ENCODE measurements around the gene SLC11A1. TPM values are rescaled to one million over a fixed set of nuclear protein-coding genes. Genes with fewer than 3 reads are reported as not detected.

SLC11A1 gene
- total RNA-seq, 2 donors from 2014 or later = 8.5 to 16.1 TPM

DNA sequence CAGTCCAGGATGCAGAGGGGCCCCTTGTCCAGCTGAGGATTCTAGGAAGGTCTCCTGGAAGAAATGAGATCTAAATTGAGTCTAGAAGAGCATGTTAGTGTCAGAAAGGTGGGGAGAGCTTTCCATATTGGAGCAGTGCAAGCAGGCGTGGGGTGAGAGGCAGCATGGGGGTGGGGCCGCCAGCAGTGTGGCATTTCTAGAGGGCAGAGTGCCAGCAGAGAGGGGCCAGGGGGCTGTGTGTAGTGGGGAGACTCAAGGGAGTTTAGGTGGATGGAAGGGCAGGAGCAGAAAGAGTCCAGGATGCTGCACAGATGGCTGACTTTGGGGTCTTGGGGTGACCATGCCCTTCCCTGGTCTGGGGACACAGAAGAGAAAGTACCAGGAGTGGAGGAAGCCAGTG is 39.0 kb downstream of the SLC11A1 start:
- intact Hi-C loops (cut with DNase I) = no loop called here
- DNase-seq = no peak

DNA sequence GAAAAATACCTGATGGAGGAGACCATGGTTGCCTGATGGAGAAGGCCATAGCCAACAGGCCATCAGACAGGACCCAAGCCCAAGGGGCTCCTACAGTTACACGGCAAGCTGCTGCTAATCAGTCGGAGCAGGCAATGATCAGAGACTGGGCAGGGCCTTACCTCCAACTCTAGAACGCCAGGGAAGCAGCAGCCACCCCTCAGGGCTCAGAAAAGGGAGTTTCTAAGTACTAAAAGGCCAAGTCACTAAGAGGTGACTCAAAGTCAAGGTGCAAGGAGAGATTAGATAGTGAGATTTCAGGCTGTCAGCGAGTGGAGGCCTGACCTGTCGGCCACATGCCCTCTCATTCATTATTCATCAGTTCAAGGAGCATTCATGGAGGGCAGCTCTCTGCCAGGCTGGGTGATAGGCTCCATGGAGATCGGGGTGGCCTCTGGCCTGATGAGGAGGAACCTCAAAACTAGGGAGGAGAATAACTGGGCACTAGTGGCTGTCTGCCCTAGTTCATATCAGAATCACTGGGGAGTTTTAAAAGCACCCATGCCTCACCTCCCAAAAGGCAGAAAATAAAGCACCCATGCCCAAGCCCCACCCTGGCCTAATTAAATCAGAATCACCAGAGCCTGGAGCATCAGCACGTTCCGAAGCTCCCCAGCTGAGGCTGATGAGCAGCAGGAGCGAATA is 40.5 kb downstream of the SLC11A1 start:
- DNase-seq (no peak), ATAC-seq (no peak)
- intact Hi-C loops (cut with DNase I) = no loop called here

More for the DNA sequence above, 39.0 kb downstream of the SLC11A1 start:
- no peak for ATAC-seq

DNA sequence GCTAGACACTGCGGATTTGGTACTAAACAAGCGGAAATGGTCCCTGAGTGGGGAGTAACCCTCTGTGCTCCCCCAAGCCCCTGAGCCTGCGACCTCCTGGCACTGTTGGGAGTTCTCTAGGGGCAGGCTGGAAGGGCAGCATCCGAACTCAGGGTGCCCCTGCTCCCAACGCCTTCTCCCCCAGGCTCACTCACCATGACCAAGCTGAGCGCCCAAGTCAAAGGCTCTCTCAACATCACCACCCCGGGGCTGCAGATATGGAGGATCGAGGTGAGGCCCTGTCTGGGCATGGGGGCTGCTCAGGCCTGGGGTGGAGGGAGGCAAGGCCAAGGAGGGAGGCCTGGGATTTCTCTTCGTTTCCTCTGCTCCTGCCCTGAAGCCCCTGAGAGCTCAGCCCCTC is 41.5 kb downstream of the SLC11A1 start:
- ATAC-seq = no peak

DNA sequence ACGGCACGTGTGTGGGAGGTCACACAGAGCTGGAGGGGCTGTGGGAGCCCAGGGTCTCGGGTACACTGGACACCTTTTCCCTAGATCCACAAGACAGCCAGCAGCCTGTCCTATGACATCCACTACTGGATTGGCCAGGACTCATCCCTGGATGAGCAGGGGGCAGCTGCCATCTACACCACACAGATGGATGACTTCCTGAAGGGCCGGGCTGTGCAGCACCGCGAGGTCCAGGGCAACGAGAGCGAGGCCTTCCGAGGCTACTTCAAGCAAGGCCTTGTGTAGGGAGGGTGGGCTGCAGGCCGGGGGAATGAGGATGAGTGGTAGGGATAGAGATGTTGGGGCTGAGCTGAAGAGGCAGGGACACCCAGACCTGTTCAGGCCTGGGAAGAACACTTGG is 43.5 kb downstream of the SLC11A1 start:
- ATAC-seq (no peak), DNase-seq (no peak)
- intact Hi-C loops (cut with DNase I) = no loop called here

More for the DNA sequence above, 41.5 kb downstream of the SLC11A1 start:
- intact Hi-C loops (cut with DNase I) = no loop called here
- no peak for DNase-seq

DNA sequence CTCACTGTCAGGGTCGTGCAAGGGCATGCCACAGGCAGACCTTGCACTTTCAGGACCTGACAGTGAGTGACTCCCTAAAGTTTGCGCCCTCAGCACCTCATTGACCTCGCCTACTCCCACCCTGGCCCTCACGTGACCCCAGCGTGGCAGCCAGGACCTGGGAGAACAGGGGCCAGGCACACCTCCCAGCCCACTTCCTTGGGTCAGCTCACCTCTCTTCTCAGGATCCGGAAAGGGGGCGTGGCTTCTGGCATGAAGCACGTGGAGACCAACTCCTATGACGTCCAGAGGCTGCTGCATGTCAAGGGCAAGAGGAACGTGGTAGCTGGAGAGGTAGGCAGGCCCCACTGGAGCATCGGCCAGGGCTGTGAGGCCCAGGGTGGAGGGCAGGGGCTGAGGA is 45.7 kb downstream of the SLC11A1 start:
- no peak for DNase-seq
- no peak for ATAC-seq
- intact Hi-C loops (cut with DNase I) = no loop called here

DNA sequence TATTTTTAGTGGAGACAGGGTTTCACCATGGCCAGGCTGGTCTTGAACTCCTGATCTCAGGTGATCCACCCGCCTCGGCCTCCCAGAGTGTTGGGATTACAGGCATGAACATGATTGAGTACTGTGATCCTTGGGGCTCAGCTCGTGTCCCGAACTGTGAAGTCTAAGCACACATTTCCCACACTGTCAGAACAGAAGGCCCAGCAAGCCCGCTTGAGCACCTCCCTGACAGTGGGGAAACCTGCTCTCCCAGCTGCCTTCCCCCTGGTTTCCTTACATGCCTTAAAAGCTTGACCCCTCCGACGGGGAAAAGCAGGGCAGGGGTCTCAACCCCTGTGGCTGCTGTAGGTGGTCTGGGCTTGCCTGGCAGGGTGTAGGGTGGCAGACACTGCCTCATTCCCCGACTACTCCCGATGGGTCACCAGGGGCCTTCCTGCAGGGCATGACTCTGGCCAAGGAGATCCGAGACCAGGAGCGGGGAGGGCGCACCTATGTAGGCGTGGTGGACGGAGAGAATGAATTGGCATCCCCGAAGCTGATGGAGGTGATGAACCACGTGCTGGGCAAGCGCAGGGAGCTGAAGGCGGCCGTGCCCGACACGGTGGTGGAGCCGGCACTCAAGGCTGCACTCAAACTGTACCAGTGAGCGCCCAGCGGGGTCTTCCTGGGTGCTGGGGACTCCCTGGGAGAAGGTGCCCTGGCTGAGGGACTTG is 46.9 kb downstream of the SLC11A1 start:
- intact Hi-C loops (cut with DNase I) = no loop called here
- DNase-seq (no peak), ATAC-seq (no peak)

DNA sequence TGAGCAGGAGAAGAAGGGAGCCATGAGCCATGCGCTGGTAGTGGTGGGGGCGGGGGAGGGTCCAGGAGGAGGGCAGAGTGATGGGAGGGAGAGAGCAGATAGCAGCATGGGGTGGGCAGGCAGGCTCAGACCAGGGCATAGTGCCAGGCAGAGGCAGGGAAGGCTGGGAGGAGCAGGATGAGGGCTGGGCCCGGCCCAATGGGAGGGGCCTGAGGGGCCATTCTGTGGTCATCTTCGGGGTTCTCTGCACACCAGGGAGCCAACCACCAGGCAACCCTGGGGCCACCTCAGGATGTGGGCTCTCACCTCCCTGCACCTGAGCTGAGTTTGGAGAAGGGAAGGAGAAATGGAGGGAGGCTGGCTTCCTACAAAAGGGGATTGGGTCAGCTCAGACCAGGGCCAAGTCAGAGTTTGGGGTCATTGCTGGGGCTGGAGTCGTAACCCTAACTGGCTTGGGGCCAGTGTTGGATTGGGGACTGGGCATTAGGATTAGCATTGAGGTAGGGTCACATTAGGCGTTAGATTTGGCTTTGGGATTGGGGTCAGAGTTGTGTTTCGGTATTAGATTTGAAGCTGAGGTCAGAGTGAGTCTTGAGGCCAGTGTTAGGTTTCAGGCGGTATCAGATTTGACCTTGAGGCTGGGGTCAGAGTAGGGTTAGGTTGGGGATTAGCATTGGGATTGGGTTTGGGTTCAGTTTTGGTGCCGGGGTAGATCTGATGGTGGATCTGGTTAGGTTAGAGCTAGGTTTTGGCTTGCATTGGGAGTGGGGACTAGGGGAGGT is 48.0 kb downstream of the SLC11A1 start:
- ATAC-seq (no peak), DNase-seq (no peak)
- intact Hi-C loops (cut with DNase I) = no loop called here

DNA sequence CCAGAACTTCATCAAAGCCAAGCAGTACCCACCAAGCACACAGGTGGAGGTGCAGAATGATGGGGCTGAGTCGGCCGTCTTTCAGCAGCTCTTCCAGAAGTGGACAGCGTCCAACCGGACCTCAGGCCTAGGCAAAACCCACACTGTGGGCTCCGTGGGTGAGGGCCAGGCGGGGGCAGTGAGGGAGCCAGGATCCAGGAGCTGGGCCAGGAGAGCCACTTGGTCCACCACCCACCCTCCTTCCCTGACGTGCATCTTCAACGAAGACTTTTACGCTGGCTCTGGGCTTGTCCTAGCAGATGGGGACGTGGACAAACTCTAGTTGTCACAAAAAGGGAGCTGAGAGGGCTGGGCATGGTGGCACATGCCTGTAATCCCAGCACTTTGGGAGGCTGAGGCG is 48.6 kb downstream of the SLC11A1 start:
- DNase-seq (no peak), ATAC-seq (no peak)
- intact Hi-C loops (cut with DNase I) = no loop called here

DNA sequence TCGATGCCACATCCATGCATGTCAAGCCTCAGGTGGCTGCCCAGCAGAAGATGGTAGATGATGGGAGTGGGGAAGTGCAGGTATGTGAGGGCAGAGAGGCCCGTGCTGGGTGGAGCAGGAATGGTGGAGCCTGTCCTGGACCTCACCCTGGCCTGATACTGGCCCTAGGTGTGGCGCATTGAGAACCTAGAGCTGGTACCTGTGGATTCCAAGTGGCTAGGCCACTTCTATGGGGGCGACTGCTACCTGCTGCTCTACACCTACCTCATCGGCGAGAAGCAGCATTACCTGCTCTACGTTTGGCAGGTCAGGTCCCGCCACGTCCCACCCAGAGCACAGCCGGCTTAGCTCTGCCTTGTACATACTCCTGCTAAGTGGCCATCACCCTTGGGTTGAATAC is 49.8 kb downstream of the SLC11A1 start:
- DNase-seq (no peak), ATAC-seq (no peak)
- intact Hi-C loops (cut with DNase I) = no loop called here

DNA sequence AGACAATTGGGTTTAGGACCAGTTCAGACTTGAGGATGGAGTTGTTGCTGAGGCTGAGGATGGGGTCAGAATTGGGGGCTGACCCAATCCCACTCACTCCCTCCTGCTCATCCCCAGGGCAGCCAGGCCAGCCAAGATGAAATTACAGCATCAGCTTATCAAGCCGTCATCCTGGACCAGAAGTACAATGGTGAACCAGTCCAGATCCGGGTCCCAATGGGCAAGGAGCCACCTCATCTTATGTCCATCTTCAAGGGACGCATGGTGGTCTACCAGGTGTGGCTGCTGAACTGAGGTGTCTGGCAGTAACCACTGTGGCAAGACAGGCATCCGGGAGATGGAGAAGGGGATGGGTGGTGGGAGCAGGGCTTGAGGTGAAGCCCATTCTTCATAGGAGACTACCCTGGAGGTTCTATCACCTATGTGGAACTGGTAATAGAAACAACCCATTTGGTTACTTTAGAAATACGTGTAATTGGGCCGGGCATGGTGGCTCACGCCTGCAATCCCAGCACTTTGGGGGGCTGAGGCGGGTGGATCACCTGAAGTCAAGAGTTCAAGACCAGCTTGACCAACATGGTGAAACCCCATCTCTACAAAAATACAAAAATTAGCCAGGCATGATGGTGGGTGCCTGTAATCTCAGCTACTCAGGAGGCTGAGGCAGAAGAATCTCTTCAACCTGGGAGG is 50.7 kb downstream of the SLC11A1 start:
- intact Hi-C loops (cut with DNase I) = no loop called here
- ATAC-seq (no peak), DNase-seq (no peak)

DNA sequence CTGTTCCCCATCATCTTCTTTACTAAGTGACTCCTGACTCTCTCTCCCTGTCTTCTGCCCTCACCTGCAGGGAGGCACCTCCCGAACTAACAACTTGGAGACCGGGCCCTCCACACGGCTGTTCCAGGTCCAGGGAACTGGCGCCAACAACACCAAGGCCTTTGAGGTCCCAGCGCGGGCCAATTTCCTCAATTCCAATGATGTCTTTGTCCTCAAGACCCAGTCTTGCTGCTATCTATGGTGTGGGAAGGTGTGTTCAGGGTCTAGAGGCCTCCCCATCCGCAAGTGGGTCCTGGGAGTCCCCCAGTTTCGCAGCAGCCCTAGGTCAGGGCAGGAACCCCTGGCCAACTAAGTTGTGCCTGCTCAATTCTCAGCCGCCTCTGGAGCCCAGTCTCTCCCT is 52.4 kb downstream of the SLC11A1 start:
- ATAC-seq = no peak
- DNase-seq = no peak
- intact Hi-C loops (cut with DNase I) = no loop called here

DNA sequence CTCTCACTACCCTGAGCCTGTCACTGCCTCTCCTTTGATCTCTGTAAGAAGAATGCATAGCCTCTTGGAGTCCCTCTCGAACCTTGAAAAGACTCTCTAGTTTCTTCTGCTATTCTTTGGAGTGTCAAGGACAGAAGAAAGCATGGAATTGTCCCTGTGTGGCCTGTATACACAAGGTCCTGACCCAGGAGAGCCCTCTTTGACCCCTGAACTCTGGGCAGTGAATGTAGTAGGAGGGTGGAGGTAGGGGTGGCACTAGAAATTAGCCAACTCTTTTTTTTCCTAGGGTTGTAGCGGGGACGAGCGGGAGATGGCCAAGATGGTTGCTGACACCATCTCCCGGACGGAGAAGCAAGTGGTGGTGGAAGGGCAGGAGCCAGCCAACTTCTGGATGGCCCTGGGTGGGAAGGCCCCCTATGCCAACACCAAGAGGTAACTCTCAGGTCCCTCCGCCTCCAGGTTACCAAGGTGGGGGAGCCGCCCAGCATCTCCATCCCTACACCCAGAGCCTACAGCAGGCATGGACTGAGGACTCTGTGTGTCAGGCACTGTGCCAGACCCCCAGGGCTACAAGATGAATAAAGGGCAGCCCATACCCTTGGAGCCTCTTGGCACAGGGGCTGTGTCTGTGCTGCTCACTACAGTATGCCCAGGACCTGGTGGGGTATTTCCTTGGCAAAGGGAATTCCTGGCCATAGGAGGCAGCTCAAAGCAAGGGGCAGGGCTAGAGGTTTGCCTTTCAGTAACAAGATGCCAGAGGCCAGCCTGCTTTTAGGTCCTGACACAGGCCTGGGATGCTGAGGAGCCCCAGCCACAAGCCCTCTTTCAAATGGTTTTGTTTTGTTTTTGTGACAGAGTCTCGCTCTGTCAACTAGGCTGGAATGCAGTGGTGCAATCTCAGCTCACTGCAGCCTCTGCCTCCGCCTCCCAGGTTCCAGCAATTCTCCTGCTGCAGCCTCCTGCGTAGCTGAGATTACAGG is 53.2 kb downstream of the SLC11A1 start:
- DNase-seq (no peak), ATAC-seq (no peak)
- intact Hi-C loops (cut with DNase I) = no loop called here

DNA sequence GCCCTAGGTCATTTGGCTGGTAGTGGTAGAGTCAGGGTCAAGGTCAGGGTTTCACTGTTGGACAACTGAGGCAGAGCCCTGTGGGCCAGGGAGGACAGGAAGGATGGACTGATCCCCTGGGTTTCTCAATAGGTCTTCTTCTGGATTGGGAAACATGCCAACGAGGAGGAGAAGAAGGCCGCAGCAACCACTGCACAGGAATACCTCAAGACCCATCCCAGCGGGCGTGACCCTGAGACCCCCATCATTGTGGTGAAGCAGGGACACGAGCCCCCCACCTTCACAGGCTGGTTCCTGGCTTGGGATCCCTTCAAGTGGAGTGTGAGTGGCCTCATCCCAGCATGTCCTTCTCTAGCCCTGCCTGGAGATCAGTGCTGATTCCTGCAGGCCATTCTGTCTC is 54.9 kb downstream of the SLC11A1 start:
- DNase-seq (no peak), ATAC-seq (no peak)
- intact Hi-C loops (cut with DNase I) = no loop called here

DNA sequence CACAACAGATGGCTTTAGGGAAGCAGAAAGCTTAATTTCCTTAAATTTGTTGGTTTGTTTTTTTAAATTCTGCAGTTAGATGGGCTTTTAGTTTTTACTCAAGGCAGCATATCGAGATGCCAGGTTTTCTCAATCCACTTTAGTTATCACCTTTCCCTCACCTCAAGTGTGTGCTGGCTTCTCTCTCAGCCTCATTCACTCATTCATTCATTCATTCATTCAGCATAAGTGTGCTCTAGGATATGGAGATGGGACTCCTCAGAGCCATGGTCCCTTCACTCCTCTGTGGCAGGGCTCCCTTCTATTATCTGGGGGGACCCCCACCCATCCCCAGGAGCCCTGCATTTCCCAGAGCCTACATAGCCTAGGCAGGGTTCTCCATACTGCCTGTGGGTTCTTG is 55.9 kb downstream of the SLC11A1 start:
- no peak for ATAC-seq
- intact Hi-C loops (cut with DNase I) = no loop called here
- DNase-seq = no peak

DNA sequence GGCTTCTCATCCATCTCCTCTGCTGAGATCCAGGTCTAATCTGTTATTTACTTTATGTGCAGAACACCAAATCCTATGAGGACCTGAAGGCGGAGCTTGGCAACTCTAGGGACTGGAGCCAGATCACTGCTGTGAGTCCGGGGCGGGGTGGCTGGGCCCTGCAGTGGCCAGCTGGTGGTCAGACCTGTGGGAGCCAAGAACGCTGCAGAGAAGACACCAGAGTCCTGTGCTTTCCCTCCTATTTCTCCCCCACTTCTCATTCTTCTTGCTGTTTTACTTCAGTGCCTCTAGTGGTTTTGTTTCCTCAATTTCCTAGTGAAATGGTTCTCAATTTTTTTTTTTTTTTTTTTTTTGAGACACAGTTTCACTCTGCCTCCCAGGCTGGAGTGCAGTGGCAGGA is 56.5 kb downstream of the SLC11A1 start:
- no peak for DNase-seq
- ATAC-seq = peak in 1 of 2 donors; percentile 41
- intact Hi-C loops (cut with DNase I) = no loop called here

DNA sequence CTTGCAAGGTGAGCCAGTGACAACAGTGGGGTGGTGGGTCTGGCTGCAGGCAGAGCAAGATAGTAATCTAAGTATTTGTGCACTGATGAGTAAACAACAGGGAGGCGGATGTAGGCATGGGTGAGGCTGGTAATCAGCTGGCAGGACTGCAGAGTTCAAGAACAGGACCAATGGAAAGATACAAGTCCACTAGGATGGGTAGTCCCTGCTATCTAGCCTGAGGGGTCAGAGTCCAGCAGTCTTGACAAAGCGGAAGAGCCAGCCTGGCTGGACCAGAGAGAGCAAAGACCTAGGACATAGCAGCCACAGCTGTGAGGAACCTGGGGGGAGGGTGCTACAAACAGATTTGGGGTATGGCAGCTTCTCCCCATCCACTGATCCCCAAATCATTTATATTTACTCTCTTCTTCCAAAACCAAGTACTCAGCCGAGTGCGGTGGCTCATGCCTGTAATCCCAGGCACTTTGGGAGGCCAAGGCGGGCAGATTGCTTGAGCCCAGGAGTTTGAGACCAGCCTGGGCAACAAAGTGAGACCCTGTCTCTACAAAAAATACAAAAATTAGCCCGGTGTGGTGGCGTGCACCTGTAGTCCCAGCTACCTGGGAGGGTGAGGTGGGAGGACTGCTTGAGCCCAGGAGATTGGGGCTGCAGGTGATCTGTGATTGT is 62.8 kb downstream of the SLC11A1 start:
- intact Hi-C loops (cut with DNase I) = no loop called here
- DNase-seq (no peak), ATAC-seq (no peak)

DNA sequence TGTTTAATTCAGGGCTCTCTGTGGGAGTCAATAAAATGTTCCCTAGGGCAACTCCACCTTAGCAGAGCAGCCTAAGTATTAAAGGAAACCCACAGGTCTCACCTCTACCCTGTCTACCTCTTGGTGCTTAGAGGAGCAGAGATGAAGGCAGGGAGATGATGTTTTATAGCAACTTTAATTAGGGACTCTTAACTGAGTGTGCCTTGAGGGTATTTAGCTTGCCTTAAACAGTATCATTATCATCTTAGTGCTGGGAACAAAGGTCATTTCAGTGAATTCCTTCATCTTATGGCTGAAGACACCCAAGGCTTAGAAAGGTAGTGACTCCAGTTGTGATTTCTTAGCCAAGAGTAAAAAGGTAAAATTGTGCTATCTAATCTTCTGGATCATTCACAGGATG is 63.5 kb downstream of the SLC11A1 start:
- no peak for DNase-seq
- intact Hi-C loops (cut with DNase I) = no loop called here
- ATAC-seq = no peak

All from left cardiac atrium (tissue), 4 donors.